ENCODE data around the gene MBD5. TPM values are rescaled to one million over a fixed set of nuclear protein-coding genes. Genes with fewer than 3 reads are reported as not detected.

Gene MBD5
- total and polyA plus RNA-seq, 2 donors: 16.5 to 134 TPM

- Histone ChIP-seq H3K36me3 (ENCODE audit: insufficient read depth) (no peaks in the 10 kb centered on the region), H3K27ac (ENCODE audit: low read depth) (no peak overlapping the region), H3K4me3 (ENCODE audit: low read depth, low read length) (no peak overlapping the region), H3K4me1 (ENCODE audit: insufficient read depth) (no peaks in the 10 kb centered on the region)
- WGBS: 80% methylated on average over 1 of the region's 1 CpG
- DNase-seq (ENCODE audit: extremely low spot score): no peak
Observed at GRCh38 chr2:148475626-148476025, 454.7 kb downstream of the MBD5 start.

GRCh38 chr2:148479398-148479797 lies 458.5 kb downstream of the MBD5 start:
- 76% methylated on average over 3 of the region's 3 CpGs for WGBS
- DNase-seq (ENCODE audit: extremely low spot score): no peak

GRCh38 chr2:148483665-148484064 lies 462.8 kb downstream of the MBD5 start:
- no peaks in the 10 kb centered on the region for H3K36me3 ChIP-seq (ENCODE audit: insufficient read depth)
- WGBS: 48% methylated on average over 4 of the region's 4 CpGs

More at GRCh38 chr2:148479398-148479797, 458.5 kb downstream of the MBD5 start:
- Histone ChIP-seq H3K36me3 (ENCODE audit: insufficient read depth) (no peaks in the 10 kb centered on the region), H3K27ac (ENCODE audit: low read depth) (no peak overlapping the region), H3K4me1 (ENCODE audit: insufficient read depth) (no peaks in the 10 kb centered on the region), H3K4me3 (ENCODE audit: low read depth, low read length) (no peak overlapping the region)

GRCh38 chr2:148484066-148484465 lies 463.2 kb downstream of the MBD5 start:
- H3K4me3 ChIP-seq (ENCODE audit: low read depth, low read length): no peak overlapping the region
- no peak for DNase-seq (ENCODE audit: extremely low spot score)
- H3K27ac ChIP-seq (ENCODE audit: low read depth): no peak overlapping the region
- H3K4me1 ChIP-seq (ENCODE audit: insufficient read depth): no peaks in the 10 kb centered on the region
- H3K36me3 ChIP-seq (ENCODE audit: insufficient read depth): no peaks in the 10 kb centered on the region
- WGBS: 67% methylated on average over 1 of the region's 1 CpG

More at GRCh38 chr2:148483665-148484064, 462.8 kb downstream of the MBD5 start:
- Histone ChIP-seq H3K4me1 (ENCODE audit: insufficient read depth) (no peaks in the 10 kb centered on the region), H3K4me3 (ENCODE audit: low read depth, low read length) (no peak overlapping the region), H3K27ac (ENCODE audit: low read depth) (no peak overlapping the region)
- no peak for DNase-seq (ENCODE audit: extremely low spot score)

- no peak for DNase-seq (ENCODE audit: extremely low spot score)
- H3K4me3 ChIP-seq (ENCODE audit: low read depth, low read length): no peak overlapping the region
- no peaks in the 10 kb centered on the region for H3K4me1 ChIP-seq (ENCODE audit: insufficient read depth)
- no peaks in the 10 kb centered on the region for H3K36me3 ChIP-seq (ENCODE audit: insufficient read depth)
- H3K27ac ChIP-seq (ENCODE audit: low read depth): no peak overlapping the region
Observed at GRCh38 chr2:148486655-148487054, 465.8 kb downstream of the MBD5 start.

GRCh38 chr2:148487439-148487838 lies 466.5 kb downstream of the MBD5 start:
- WGBS: 88% methylated on average over 3 of the region's 3 CpGs
- Histone ChIP-seq H3K4me1 (ENCODE audit: insufficient read depth) (no peaks in the 10 kb centered on the region), H3K27ac (ENCODE audit: low read depth) (no peak overlapping the region), H3K36me3 (ENCODE audit: insufficient read depth) (no peaks in the 10 kb centered on the region), H3K4me3 (ENCODE audit: low read depth, low read length) (no peak overlapping the region)
- no peak for DNase-seq (ENCODE audit: extremely low spot score)

- H3K4me1 ChIP-seq (ENCODE audit: insufficient read depth): no peaks in the 10 kb centered on the region
- H3K36me3 ChIP-seq (ENCODE audit: insufficient read depth): no peaks in the 10 kb centered on the region
Observed at GRCh38 chr2:148490840-148491439, 470.0 kb downstream of the MBD5 start.

GRCh38 chr2:148493822-148494563 lies 473.1 kb downstream of the MBD5 start:
- no peak for DNase-seq (ENCODE audit: extremely low spot score)
- 86% methylated on average over 2 of the region's 2 CpGs for WGBS

More at GRCh38 chr2:148490840-148491439, 470.0 kb downstream of the MBD5 start:
- 85% methylated on average over 4 of the region's 4 CpGs for WGBS
- DNase-seq (ENCODE audit: extremely low spot score): no peak
- Histone ChIP-seq H3K27ac (ENCODE audit: low read depth) (no peak overlapping the region), H3K4me3 (ENCODE audit: low read depth, low read length) (no peak overlapping the region)

GRCh38 chr2:148495586-148495985 lies 474.7 kb downstream of the MBD5 start:
- 58% methylated on average over 2 of the region's 2 CpGs for WGBS
- Histone ChIP-seq H3K36me3 (ENCODE audit: insufficient read depth) (no peaks in the 10 kb centered on the region), H3K4me1 (ENCODE audit: insufficient read depth) (no peaks in the 10 kb centered on the region), H3K27ac (ENCODE audit: low read depth) (no peak overlapping the region), H3K4me3 (ENCODE audit: low read depth, low read length) (no peak overlapping the region)
- no peak for DNase-seq (ENCODE audit: extremely low spot score)

More at GRCh38 chr2:148493822-148494563, 473.1 kb downstream of the MBD5 start:
- Histone ChIP-seq H3K4me1 (ENCODE audit: insufficient read depth) (no peaks in the 10 kb centered on the region), H3K27ac (ENCODE audit: low read depth) (no peak overlapping the region), H3K36me3 (ENCODE audit: insufficient read depth) (no peaks in the 10 kb centered on the region), H3K4me3 (ENCODE audit: low read depth, low read length) (no peak overlapping the region)

GRCh38 chr2:148501545-148501944 lies 480.7 kb downstream of the MBD5 start:
- 51% methylated on average over 1 of the region's 1 CpG for WGBS
- no peak for DNase-seq (ENCODE audit: extremely low spot score)
- Histone ChIP-seq H3K27ac (ENCODE audit: low read depth) (no peak overlapping the region), H3K4me1 (ENCODE audit: insufficient read depth) (no peaks in the 10 kb centered on the region), H3K4me3 (ENCODE audit: low read depth, low read length) (no peak overlapping the region), H3K36me3 (ENCODE audit: insufficient read depth) (no peaks in the 10 kb centered on the region)

- no peak overlapping the region for H3K4me3 ChIP-seq (ENCODE audit: low read depth, low read length)
- no peak for DNase-seq (ENCODE audit: extremely low spot score)
- no peaks in the 10 kb centered on the region for H3K4me1 ChIP-seq (ENCODE audit: insufficient read depth)
- H3K36me3 ChIP-seq (ENCODE audit: insufficient read depth): no peaks in the 10 kb centered on the region
- no peak overlapping the region for H3K27ac ChIP-seq (ENCODE audit: low read depth)
- WGBS: 89% methylated on average over 2 of the region's 2 CpGs
Observed at GRCh38 chr2:148503516-148503915, 482.6 kb downstream of the MBD5 start.

- DNase-seq (ENCODE audit: extremely low spot score): no peak
- 67% methylated on average over 3 of the region's 3 CpGs for WGBS
- no peak overlapping the region for H3K27ac ChIP-seq (ENCODE audit: low read depth)
- H3K36me3 ChIP-seq (ENCODE audit: insufficient read depth): no peaks in the 10 kb centered on the region
- H3K4me3 ChIP-seq (ENCODE audit: low read depth, low read length): no peak overlapping the region
- no peaks in the 10 kb centered on the region for H3K4me1 ChIP-seq (ENCODE audit: insufficient read depth)
Observed at GRCh38 chr2:148507970-148508369, 487.1 kb downstream of the MBD5 start.

GRCh38 chr2:148508878-148509287 lies 488.0 kb downstream of the MBD5 start:
- DNase-seq (ENCODE audit: extremely low spot score): no peak
- Histone ChIP-seq H3K27ac (ENCODE audit: low read depth) (no peak overlapping the region), H3K4me3 (ENCODE audit: low read depth, low read length) (no peak overlapping the region), H3K36me3 (ENCODE audit: insufficient read depth) (no peaks in the 10 kb centered on the region), H3K4me1 (ENCODE audit: insufficient read depth) (no peaks in the 10 kb centered on the region)
- 67% methylated on average over 3 of the region's 3 CpGs for WGBS

- H3K4me3 ChIP-seq (ENCODE audit: low read depth, low read length): peak overlapping the region; percentile 34
- DNase-seq (ENCODE audit: extremely low spot score): peak; percentile 14
- no peak overlapping the region for H3K27ac ChIP-seq (ENCODE audit: low read depth)
- 15% methylated on average over 14 of the region's 14 CpGs for WGBS
- H3K36me3 ChIP-seq (ENCODE audit: insufficient read depth): no peaks in the 10 kb centered on the region
- H3K4me1 ChIP-seq (ENCODE audit: insufficient read depth): no peaks in the 10 kb centered on the region
Observed at GRCh38 chr2:148509288-148509902, 488.5 kb downstream of the MBD5 start.

Data from urinary bladder (tissue), 4 donors.